Measurements from ENCODE around the gene C12orf57. TPM values are rescaled to one million over a fixed set of nuclear protein-coding genes. Genes with fewer than 3 reads are reported as not detected.
A peak's percentile ranks its signal among the peaks of the same experiment; 100 is the strongest.

C12orf57 gene
- total and polyA plus RNA-seq, 9 of the 15 experiments (the other 6 are each of a cell fraction or from before 2014, with no cell fraction given), result 26.7 to 191 (median 107) TPM

DNA sequence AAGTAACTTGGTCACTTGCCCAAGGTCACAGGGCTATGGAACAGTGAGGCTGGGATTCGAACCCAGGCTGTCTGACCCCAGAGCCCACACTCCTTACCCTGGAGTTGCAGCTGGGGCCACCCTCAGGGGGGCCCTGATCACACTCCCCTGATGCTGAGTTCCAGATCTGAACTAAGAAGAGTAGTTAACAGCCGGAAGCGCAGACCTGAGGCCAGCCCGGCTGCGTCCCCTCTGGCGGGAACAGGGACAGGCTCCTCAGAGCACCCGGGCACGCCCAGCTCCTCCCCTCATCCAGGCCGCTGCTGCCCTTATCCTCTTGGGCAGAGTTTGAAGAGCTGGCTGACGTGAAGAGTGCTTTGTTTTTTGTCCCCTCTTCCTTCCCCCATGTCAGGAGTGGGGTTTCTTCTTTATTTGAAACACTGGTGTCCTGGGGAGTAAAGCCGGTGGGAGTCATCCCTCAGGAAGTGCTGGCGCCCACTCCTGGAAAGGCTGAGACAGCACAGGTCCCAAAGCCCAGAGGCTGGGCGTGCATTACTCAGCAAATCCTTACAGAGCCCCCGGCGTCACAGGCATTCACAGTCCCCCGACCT is 18.0 kb downstream of the C12orf57 start (continued):
- TF ChIP-seq GATAD2B (IDR thresholded peaks at IDR 0.05; ENCODE audit: borderline replicate concordance), result no peak
- no peak for TF ChIP-seq SMARCE1 (IDR thresholded peaks at IDR 0.05)
- TF ChIP-seq OTX1 (CRISPR knock-in tag; IDR thresholded peaks at IDR 0.05), result no peak
- TF ChIP-seq ZNF217 (CRISPR knock-in tag; IDR thresholded peaks at IDR 0.05), result no peak
- peak; percentile 96 for TF ChIP-seq NFE2 (IDR thresholded peaks at IDR 0.05; ENCODE audit: low read depth)
- TF ChIP-seq, protein P1, sequence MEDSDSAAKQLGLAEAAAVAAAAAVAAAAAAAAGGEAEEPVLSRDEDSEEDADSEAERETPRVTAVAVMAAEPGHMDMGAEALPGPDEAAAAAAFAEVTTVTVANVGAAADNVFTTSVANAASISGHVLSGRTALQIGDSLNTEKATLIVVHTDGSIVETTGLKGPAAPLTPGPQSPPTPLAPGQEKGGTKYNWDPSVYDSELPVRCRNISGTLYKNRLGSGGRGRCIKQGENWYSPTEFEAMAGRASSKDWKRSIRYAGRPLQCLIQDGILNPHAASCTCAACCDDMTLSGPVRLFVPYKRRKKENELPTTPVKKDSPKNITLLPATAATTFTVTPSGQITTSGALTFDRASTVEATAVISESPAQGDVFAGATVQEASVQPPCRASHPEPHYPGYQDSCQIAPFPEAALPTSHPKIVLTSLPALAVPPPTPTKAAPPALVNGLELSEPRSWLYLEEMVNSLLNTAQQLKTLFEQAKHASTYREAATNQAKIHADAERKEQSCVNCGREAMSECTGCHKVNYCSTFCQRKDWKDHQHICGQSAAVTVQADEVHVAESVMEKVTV (CRISPR knock-in tag; IDR thresholded peaks at IDR 0.05), result no peak
- no peak for TF ChIP-seq COPS2 (conservative IDR thresholded peaks at IDR 0.05)
- TF ChIP-seq GABPA (tag; conservative IDR thresholded peaks at IDR 0.05; ENCODE audit: low read depth), result peak; percentile 90
- TF ChIP-seq MCM3 (IDR thresholded peaks at IDR 0.05), result no peak
- TF ChIP-seq, protein P2, sequence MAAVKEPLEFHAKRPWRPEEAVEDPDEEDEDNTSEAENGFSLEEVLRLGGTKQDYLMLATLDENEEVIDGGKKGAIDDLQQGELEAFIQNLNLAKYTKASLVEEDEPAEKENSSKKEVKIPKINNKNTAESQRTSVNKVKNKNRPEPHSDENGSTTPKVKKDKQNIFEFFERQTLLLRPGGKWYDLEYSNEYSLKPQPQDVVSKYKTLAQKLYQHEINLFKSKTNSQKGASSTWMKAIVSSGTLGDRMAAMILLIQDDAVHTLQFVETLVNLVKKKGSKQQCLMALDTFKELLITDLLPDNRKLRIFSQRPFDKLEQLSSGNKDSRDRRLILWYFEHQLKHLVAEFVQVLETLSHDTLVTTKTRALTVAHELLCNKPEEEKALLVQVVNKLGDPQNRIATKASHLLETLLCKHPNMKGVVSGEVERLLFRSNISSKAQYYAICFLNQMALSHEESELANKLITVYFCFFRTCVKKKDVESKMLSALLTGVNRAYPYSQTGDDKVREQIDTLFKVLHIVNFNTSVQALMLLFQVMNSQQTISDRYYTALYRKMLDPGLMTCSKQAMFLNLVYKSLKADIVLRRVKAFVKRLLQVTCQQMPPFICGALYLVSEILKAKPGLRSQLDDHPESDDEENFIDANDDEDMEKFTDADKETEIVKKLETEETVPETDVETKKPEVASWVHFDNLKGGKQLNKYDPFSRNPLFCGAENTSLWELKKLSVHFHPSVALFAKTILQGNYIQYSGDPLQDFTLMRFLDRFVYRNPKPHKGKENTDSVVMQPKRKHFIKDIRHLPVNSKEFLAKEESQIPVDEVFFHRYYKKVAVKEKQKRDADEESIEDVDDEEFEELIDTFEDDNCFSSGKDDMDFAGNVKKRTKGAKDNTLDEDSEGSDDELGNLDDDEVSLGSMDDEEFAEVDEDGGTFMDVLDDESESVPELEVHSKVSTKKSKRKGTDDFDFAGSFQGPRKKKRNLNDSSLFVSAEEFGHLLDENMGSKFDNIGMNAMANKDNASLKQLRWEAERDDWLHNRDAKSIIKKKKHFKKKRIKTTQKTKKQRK (IDR thresholded peaks at IDR 0.05; ENCODE audit: borderline replicate concordance, low read depth, low read length), result no peak
- no peak for TF ChIP-seq ZNF449 (CRISPR knock-in tag; IDR thresholded peaks at IDR 0.05)
- no peak for TF ChIP-seq THRB (CRISPR knock-in tag; conservative IDR thresholded peaks at IDR 0.05)
- TF ChIP-seq ZNF174 (CRISPR knock-in tag; IDR thresholded peaks at IDR 0.05), result no peak
- TF ChIP-seq ZNF696 (CRISPR knock-in tag; conservative IDR thresholded peaks at IDR 0.05), result no peak
- TF ChIP-seq NFIC (IDR thresholded peaks at IDR 0.05), result peak; percentile 3; the same call in 1 of the 2 replicates
- no peak for TF ChIP-seq ZBTB49 (CRISPR knock-in tag; IDR thresholded peaks at IDR 0.05; ENCODE audit: borderline replicate concordance)
- TF ChIP-seq CCNT2 (IDR thresholded peaks at IDR 0.05; ENCODE audit: borderline replicate concordance, extremely low read depth, insufficient read length, low read depth, low read length), result no peak
- no peak for TF ChIP-seq ZNF551 (CRISPR knock-in tag; IDR thresholded peaks at IDR 0.05)
- no peak for TF ChIP-seq MEIS2 (IDR thresholded peaks at IDR 0.05; ENCODE audit: partially characterized antibody)
